OCI-LY1 (cell line): ENCODE results near the gene NUMBL.

Experiments used
- CTCF ChIP-seq: fragments of 200-600 bp; sonication (generic), shearing (Covaris generic); IDR thresholded peaks from 2 replicates; pipeline ENCODE4 v1.5.1; 2017; ENCODE audit warnings: mild to moderate bottlenecking, antibody characterized with exemption, low read length, moderate library complexity, mixed read lengths
- EZH2 ChIP-seq: fragments of 200-600 bp; sonication (generic), shearing (Covaris generic); IDR thresholded peaks from 2 replicates; pipeline ENCODE4 v1.8.0; 2017; ENCODE audit warnings: borderline replicate concordance, mixed run types, mild to moderate bottlenecking, antibody characterized with exemption, low read length, moderate library complexity, mixed read lengths

DNA sequence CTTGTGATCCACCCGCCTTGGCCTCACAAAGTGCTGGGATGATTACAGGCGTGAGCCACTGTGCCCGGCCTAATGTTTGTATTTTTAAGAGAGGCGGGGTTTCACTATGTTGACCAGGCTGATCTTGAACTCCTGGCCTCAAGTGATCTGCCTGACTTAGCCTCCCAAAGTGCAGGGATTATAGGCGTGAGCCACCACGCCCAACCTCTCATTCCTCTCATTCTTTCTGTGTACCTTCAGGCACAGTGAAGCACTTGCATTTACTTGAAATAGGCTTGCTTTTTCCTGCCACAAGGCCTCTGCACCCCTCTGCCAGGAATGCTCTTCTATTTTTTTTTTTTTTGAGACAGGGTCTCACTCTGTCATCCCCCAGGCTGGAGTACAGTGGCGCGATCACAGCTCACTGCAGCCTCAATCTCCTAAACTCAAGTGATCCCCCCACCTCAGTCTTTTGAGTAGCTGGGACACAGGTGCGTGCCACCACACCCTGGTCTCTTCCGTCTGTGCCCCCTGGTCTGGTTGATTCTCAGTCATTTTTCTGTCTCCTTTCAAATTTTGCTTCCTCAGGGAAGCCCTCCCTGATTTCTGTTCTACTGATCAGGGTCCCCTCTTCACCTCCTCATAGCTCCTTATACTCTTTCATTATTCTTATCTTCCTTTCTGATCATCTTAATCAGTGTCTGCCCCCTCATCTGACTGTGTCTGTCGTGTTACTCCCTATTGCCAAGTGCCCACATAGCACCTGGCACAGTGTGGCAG lies 44.7 kb upstream of the NUMBL start:
- TF ChIP-seq CTCF = no peak
- no peak for TF ChIP-seq EZH2
